Fibroblast of mammary gland (primary cell): Measurements from ENCODE around the gene SLC5A10.
"Not testable (repeated sequence)": the region's sequence is repeated elsewhere in the genome, so short reads cannot be mapped to it uniquely, and the experiment has no call there.

ENCODE experiments used
- DNase-seq: peaks from one replicate; pipeline ENCODE4 v3.0.0-alpha.2; 2010; ENCODE audit warnings: low read depth
- H3K4me3 ChIP-seq: 2 replicates; pipeline ENCODE4 v1.5.1; 2011; ENCODE audit warnings: low read depth, mild to moderate bottlenecking, low read length, moderate library complexity; ENCODE audit not compliant: control insufficient read depth
- TF ChIP-seq, protein P1 (sequence below): conservative IDR thresholded peaks from 2 replicates; pipeline ENCODE4 v1.5.1; 2011; ENCODE audit warnings: low read depth, low read length, inconsistent platforms; ENCODE audit not compliant: control insufficient read depth, insufficient read depth

Gene SLC5A10

DNA sequence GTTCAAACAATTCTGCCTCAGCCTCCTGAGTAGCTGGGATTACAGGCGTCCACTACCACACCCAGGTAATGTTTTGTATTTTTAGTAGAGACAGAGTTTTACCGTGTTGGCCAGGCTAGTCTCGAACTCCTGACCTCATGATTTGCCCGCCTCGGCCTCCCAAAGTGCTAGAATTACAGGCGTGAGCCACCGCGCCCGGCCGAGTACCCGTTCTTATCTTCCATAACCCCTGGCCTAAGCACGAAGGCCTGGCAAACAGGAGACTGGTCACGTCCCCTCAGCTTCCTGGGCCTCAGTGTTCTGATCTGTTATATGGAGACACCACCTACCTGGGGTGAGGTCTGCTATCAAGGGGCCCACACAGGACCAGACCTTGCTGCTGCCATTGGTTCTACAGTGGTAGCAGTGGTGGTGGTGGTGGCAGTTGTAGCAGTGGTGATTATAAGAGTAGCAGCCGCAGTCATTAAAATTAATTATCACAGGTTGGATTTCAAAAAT is 1.3 kb downstream of the SLC5A10 start:
- H3K4me3 ChIP-seq = no peak overlapping the region
- TF ChIP-seq, protein P1, sequence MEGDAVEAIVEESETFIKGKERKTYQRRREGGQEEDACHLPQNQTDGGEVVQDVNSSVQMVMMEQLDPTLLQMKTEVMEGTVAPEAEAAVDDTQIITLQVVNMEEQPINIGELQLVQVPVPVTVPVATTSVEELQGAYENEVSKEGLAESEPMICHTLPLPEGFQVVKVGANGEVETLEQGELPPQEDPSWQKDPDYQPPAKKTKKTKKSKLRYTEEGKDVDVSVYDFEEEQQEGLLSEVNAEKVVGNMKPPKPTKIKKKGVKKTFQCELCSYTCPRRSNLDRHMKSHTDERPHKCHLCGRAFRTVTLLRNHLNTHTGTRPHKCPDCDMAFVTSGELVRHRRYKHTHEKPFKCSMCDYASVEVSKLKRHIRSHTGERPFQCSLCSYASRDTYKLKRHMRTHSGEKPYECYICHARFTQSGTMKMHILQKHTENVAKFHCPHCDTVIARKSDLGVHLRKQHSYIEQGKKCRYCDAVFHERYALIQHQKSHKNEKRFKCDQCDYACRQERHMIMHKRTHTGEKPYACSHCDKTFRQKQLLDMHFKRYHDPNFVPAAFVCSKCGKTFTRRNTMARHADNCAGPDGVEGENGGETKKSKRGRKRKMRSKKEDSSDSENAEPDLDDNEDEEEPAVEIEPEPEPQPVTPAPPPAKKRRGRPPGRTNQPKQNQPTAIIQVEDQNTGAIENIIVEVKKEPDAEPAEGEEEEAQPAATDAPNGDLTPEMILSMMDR = no peak

DNA sequence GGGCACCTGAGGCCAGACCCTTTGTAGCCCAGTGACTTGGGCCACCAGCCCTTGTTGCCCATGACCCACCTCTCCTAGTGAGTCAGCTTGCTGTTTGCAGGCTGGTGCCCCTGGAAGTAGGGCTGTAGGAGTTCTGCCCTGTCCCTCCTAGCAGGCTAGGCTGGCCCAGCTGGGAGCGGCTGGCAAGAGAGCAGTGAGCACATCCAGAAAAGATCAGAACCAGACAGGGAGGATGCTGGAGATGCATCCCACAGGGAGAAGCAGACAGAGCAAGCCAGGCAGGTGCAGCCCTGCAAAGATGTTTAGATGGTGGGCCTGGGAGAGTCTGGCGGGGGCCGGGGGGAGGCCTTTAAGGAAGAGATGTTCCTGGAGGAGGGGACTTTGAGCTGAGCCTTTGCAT is 2.4 kb downstream of the SLC5A10 start:
- no peak for DNase-seq
- no peak overlapping the region for H3K4me3 ChIP-seq
- TF ChIP-seq, protein P1 = no peak

More for the DNA sequence above, 1.3 kb downstream of the SLC5A10 start:
- no peak for DNase-seq

GRCh38 chr17:18955009-18955408 is 3.0 kb downstream of the SLC5A10 start:
- TF ChIP-seq, protein P1 = no peak
- no peak for DNase-seq
- H3K4me3 ChIP-seq = no peak overlapping the region

DNA sequence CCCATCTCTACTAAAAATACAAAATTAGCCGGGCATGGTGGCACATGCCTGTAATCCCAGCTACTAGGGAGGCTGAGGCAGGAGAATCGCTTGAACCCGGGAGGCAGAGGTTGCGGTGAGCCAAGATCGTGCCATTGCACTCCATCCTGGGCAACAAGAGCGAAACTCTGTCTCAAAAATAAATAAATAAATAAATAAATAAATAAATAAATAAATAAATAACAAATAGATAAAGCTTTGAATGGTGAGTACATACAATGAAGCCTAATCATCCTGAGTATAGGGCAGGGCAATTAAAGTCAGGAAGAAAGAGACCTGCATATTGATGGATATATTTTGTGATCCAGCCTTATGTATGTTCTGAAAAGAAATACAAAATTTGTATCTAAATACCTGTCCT is 4.1 kb downstream of the SLC5A10 start:
- DNase-seq, H3K4me3 ChIP-seq: not testable (repeated sequence)

- H3K4me3 ChIP-seq = no peak overlapping the region
- TF ChIP-seq, protein P1 = no peak
- no peak for DNase-seq
Measured at GRCh38 chr17:18956581-18956980, 4.6 kb downstream of the SLC5A10 start.

- TF ChIP-seq, protein P1 = no peak
- no peak for DNase-seq
- H3K4me3 ChIP-seq = no peak overlapping the region
Measured at GRCh38 chr17:18957831-18958230, 5.9 kb downstream of the SLC5A10 start.

GRCh38 chr17:18958611-18959010 is 6.6 kb downstream of the SLC5A10 start:
- DNase-seq = no peak
- no peak overlapping the region for H3K4me3 ChIP-seq
- TF ChIP-seq, protein P1 = no peak
